DOHH2 (cell line): ENCODE measurements around the gene PTPN7.

ENCODE experiments used
- H3F3A ChIP-seq: fragments of 200-600 bp; sonication (generic), shearing (Covaris generic); 2 replicates; pipeline ENCODE4 v1.6.0; 2016; ENCODE audit warnings: antibody characterized with exemption, mild to moderate bottlenecking; ENCODE audit not compliant: control insufficient read depth, insufficient read depth
- H3K27ac ChIP-seq: fragments of 200-600 bp; sonication (generic); 2 replicates; pipeline ENCODE4 v1.5.1; 2014; ENCODE audit warnings: low read depth, mild to moderate bottlenecking, low read length, moderate library complexity
- H3K27me3 ChIP-seq: fragments of 200-600 bp; sonication (generic); 2 replicates; pipeline ENCODE4 v1.6.1; 2014; ENCODE audit warnings: mild to moderate bottlenecking, low read length, mixed read lengths; ENCODE audit not compliant: control insufficient read depth
- H3K36me3 ChIP-seq: fragments of 200-600 bp; sonication (generic); 2 replicates; pipeline ENCODE4 v1.6.1; 2014; ENCODE audit warnings: mild to moderate bottlenecking, low read length, moderate library complexity, mixed read lengths; ENCODE audit not compliant: control insufficient read depth
- H3K4me1 ChIP-seq: fragments of 200-600 bp; sonication (generic); 2 replicates; pipeline ENCODE4 v1.6.1; 2014; ENCODE audit warnings: mild to moderate bottlenecking, low read length, mixed read lengths; ENCODE audit not compliant: control insufficient read depth
- H3K4me2 ChIP-seq: fragments of 200-600 bp; sonication (generic); 2 replicates; pipeline ENCODE4 v1.6.0; 2014; ENCODE audit warnings: mild to moderate bottlenecking, low read length, moderate library complexity
- H3K4me3 ChIP-seq: fragments of 200-600 bp; sonication (generic); 2 replicates; pipeline ENCODE4 v1.5.1; 2014; ENCODE audit warnings: mild to moderate bottlenecking, low read length, mixed read lengths
- H3K79me2 ChIP-seq: fragments of 200-600 bp; sonication (generic); 2 replicates; pipeline ENCODE4 v1.6.1; 2014; ENCODE audit warnings: mild to moderate bottlenecking, low read length, mixed read lengths; ENCODE audit not compliant: control insufficient read depth
- H3K9me2 ChIP-seq: fragments of 200-600 bp; sonication (generic); replicated peaks from 2 replicates; pipeline ENCODE4 v1.6.1; 2014; ENCODE audit warnings: mild to moderate bottlenecking, low read length, mixed read lengths; ENCODE audit not compliant: control insufficient read depth
- H3K9me3 ChIP-seq: fragments of 200-600 bp; sonication (generic); 2 replicates; pipeline ENCODE4 v1.6.1; 2014; ENCODE audit warnings: antibody characterized with exemption, low read length, mixed read lengths; ENCODE audit not compliant: control insufficient read depth, insufficient read depth
- H4K20me1 ChIP-seq: fragments of 200-600 bp; sonication (generic); 2 replicates; pipeline ENCODE4 v1.6.0; 2014; ENCODE audit warnings: low read depth, mild to moderate bottlenecking, antibody characterized with exemption, low read length, moderate library complexity; ENCODE audit not compliant: control insufficient read depth, insufficient read depth
- EZH2phosphoT487 ChIP-seq: fragments of 200-600 bp; sonication (generic); IDR thresholded peaks from 2 replicates; pipeline ENCODE4 v1.6.1; 2017; ENCODE audit warnings: borderline replicate concordance, mild to moderate bottlenecking, antibody characterized with exemption, low read length, moderate library complexity, mixed read lengths
- TF ChIP-seq, protein P1 (sequence below): fragments of 200-600 bp; sonication (generic); IDR thresholded peaks from one replicate; pipeline ENCODE4 v1.5.1; 2014; ENCODE audit warnings: antibody characterized with exemption, mild to moderate bottlenecking, low read depth, low read length; ENCODE audit not compliant: poor library complexity, severe bottlenecking

Gene PTPN7

DNA sequence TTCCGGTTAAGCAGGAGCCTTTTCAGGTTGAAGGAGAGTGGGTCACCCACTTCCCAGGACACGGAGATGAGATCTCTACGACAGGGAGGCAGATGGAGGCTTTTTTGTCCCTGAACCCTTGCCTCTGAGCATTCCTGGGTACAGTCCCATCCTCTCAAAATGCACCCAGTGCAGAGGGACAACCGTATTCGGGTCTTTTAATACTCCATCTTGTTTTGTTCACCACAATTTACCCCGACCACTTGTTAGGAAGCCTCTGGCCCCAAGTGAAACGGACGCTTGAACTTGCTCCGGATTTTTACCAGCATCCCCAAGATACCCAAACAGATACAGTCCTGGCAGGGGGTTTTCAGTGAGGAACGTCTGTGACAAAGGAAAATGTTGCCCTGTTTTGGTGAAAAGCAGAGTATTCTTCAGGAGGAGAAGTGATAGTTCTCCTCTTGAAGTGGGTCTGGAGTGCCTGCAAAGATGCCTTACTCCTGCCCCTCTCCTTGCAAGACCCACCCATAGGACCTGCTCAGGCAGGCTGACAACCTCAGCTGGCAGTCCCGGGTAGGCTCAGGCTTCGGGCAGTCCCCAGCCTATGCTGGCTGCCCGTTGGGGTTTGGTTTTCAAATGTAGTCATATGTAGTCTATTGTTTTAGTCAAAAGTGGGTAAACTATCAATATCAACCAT lies 15.2 kb downstream of the PTPN7 start:
- peak overlapping the region; percentile 97 for H3K4me3 ChIP-seq
- peaks cover 21% of the 10 kb centered on the region for H3K4me1 ChIP-seq
- peaks cover 47% of the 10 kb centered on the region for H3K79me2 ChIP-seq
- no peaks in the 10 kb centered on the region for H3K27me3 ChIP-seq
- H3K4me2 ChIP-seq, result peak overlapping the region; percentile 92
- H4K20me1 ChIP-seq, result peaks cover 12% of the 10 kb centered on the region
- peaks cover 19% of the 10 kb centered on the region for H3F3A ChIP-seq
- no peaks in the 10 kb centered on the region for H3K9me2 ChIP-seq
- peak overlapping the region; percentile 24; the same call in 1 of the 2 replicates for H3K27ac ChIP-seq
- H3K9me3 ChIP-seq, result no peaks in the 10 kb centered on the region
- peaks cover 49% of the 10 kb centered on the region for H3K36me3 ChIP-seq
- TF ChIP-seq, protein P1, sequence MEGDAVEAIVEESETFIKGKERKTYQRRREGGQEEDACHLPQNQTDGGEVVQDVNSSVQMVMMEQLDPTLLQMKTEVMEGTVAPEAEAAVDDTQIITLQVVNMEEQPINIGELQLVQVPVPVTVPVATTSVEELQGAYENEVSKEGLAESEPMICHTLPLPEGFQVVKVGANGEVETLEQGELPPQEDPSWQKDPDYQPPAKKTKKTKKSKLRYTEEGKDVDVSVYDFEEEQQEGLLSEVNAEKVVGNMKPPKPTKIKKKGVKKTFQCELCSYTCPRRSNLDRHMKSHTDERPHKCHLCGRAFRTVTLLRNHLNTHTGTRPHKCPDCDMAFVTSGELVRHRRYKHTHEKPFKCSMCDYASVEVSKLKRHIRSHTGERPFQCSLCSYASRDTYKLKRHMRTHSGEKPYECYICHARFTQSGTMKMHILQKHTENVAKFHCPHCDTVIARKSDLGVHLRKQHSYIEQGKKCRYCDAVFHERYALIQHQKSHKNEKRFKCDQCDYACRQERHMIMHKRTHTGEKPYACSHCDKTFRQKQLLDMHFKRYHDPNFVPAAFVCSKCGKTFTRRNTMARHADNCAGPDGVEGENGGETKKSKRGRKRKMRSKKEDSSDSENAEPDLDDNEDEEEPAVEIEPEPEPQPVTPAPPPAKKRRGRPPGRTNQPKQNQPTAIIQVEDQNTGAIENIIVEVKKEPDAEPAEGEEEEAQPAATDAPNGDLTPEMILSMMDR, result no peak
- no peak for TF ChIP-seq EZH2phosphoT487

DNA sequence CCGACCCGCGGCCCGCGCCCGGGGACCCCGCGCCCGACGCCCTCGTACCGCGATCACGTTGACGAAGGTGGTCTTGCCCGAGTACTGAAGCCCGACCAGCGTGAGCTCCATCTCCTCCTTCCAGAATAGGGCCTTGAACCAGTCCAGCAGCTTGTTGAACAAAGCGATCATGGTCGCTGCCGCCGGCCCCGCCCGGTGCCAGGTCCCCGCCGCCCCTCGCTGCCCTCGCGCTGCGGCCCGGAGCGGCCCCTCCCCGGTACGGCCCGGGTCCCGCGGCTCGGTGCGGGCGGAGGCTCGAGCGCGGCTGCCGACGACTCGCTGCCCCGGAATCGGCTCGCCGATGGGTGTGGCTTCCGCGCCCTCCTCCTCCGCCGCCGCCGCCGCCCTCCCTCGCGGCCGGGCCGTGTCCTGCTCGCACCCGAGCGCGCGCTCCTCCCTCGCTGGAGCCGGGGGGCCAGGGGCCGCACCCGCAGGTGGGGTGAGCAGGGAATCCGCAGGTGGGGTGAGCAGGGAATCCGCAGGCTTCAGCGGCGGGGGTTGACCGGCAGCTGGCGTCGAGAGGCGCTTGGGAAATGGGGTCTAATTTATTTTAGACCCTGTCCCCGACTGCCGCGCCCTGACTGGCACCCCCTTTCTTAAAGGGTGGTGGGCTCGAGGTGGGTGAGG lies 15.9 kb downstream of the PTPN7 start, which contains the start of gene ARL8A:
TSS of gene ARL8A (minus strand) at position 336 of the 666 bp plus-strand sequence. CDS start at position 171, 165 bp downstream.
- H3K79me2 ChIP-seq, result peaks cover 52% of the 10 kb centered on the region

DNA sequence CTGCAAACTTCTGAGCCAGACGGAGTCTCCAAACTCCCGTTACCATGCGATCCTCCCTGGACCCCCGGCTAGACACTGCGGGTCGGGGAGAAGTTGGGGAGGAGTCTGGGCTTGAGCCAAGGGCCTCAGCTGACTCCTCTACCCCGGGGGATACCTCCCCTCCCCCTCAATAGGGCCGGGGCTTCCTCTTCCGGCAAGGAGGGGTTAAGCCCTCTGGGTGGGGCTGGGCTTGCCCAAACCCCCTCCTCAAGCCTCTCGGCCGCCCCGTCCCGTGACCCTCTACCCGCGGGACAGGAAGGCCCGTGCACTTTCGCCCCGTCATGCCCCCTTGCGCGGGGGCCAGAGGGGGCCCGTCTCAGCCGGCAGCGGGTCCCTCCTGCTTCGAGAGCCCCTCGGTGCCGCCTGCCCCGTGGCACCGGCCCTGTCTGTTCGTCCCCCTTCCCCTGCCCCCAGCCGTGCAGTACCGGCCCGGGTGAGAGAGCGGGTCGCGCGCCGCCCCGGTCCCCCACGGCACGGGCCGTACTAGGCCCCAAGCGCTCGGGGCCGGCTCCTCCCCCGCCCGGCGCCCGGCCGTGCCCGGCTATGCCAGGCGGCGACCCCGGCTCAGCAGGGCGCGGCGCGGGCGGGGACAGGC lies 16.5 kb downstream of the PTPN7 start:
- H3K27me3 ChIP-seq, result no peaks in the 10 kb centered on the region
- H3K4me1 ChIP-seq, result peaks cover 21% of the 10 kb centered on the region
- peak overlapping the region; percentile 92 for H3K4me2 ChIP-seq
- H3K9me3 ChIP-seq, result no peaks in the 10 kb centered on the region
- peaks cover 39% of the 10 kb centered on the region for H3K36me3 ChIP-seq
- H4K20me1 ChIP-seq, result peaks cover 12% of the 10 kb centered on the region
- peak overlapping the region; percentile 73 for H3K27ac ChIP-seq
- H3K4me3 ChIP-seq, result peak overlapping the region; percentile 97
- H3K79me2 ChIP-seq, result peaks cover 56% of the 10 kb centered on the region
- peaks cover 15% of the 10 kb centered on the region for H3F3A ChIP-seq
- TF ChIP-seq EZH2phosphoT487, result no peak
- TF ChIP-seq, protein P1, result no peak
- no peaks in the 10 kb centered on the region for H3K9me2 ChIP-seq

More for the DNA sequence above, 15.9 kb downstream of the PTPN7 start, which contains the start of gene ARL8A:
- Histone ChIP-seq H3K27me3 (no peaks in the 10 kb centered on the region), H4K20me1 (peaks cover 12% of the 10 kb centered on the region), H3F3A (peaks cover 18% of the 10 kb centered on the region), H3K4me3 (peak within 1 kb of the TSS; percentile 97), H3K9me2 (no peaks in the 10 kb centered on the region), H3K36me3 (peaks cover 42% of the 10 kb centered on the region), H3K9me3 (no peaks in the 10 kb centered on the region), H3K27ac (peak within 1 kb of the TSS; percentile 73), H3K4me2 (peak within 1 kb of the TSS; percentile 92), H3K4me1 (peaks cover 21% of the 10 kb centered on the region)
- TF ChIP-seq, protein P1, result no peak
- TF ChIP-seq EZH2phosphoT487, result no peak
